Activated gamma-delta T cell treated with anti-CD3 and anti-CD28 coated beads, Interleukin-2, amount 50 U/mL, for 16 hours (primary cell): ENCODE data around the gene MAFB.

Experiments
- DNase-seq: peaks from one replicate; pipeline ENCODE4 v3.0.0-alpha.2; 2020; ENCODE audit warnings: low read depth

The MAFB gene

DNA sequence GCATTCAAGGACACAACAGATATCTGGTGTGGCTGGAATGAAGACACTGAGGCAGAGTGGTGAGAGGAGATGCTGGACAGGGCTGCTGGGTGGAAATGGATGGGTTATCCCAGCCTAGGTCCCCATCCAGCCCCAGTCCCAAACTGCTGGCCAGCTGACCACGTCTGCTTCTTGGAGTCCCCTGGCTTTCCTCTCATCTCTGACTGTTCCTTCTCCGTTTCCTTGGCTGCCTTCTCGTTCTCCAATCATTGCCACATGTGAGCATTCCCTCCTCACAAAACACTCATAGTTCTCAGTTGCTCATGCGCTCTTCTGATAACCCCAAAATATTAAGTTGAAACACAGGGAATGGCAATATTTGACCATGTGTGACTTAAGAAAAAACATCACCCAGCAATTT, 31.5 kb downstream of the MAFB start:
- no peak for DNase-seq

DNA sequence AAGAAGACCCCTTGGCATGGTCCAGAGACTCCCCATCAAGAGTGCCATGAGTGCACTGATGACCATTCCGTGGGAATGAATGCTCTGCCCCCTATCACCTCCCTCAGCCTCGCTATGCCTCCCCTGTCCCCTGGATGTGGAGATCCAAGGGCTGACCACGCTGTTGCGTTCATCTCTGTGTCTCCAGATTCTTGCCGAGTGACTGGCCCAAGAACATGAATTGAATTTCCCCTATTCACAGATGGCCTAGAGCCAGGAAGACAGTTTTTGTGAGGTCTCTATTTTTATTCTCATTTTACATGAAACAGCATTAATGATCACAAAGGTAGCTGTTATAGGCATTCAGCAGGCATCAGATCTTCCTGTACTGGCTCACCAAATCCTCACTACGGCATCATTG, 33.6 kb downstream of the MAFB start:
- no peak for DNase-seq

DNA sequence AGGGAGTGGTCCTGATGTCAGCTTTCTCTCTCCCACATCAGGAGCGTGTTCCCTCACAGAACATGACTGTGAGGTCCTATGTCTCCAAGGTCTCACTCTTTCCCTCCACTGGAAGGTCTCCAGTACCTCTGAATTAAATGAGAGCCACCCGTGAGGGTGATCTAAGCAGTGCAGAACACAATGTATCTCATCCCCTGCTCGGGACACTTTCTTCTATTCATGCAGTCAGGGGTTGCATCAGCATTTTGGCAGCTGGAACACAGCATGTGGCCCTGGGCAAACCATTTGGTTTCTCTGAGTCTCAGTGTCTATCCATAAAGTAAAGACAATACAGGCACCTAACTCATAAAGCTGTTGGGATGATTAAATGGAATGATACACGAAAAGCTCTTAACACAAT, 34.2 kb downstream of the MAFB start:
- no peak for DNase-seq

DNA sequence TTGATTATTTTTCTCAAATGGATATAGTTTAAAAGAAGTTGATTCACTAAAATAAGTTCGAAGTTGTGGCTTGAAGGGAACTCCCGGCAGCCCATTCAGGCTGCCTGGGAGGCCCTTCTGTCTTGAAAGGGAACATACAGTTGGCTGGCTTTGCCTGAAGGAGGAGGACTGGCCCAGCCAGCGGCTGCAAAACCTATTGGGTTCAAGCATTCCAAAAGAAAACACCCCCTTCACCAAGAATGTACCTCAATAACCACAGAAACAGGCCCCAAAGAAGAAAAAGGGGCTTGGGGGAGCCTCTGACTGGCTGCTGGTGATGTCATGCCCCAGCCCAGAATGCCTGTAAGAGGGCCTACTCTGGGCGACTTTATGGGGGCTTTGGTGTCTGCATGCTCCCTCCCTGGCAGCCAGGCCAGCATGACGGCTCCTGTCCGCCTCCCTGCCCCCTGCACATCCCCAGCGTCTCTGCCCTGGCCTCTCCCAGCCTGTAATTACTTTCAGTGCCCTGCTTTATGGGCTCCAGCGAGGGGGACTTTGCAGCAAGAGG, 36.5 kb downstream of the MAFB start:
- no peak for DNase-seq

DNA sequence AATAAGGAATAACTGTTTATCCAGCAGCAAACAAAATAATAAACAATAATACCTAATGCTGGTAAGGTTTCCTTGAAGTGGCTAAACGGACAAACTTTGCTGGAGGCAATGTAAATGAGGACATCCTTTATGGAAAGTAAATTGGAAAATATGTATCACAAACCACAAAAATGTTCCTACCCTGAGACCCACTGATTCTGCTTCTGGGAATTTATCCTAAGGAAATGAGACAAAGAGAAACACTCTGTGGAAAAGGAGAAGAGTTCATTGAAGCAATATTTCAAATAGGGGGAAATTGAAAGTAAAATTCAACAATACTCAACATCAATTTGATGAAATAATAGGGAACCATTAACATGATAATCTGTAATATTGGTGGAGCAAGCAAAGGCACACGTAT, 37.9 kb downstream of the MAFB start:
- DNase-seq, result no peak

DNA sequence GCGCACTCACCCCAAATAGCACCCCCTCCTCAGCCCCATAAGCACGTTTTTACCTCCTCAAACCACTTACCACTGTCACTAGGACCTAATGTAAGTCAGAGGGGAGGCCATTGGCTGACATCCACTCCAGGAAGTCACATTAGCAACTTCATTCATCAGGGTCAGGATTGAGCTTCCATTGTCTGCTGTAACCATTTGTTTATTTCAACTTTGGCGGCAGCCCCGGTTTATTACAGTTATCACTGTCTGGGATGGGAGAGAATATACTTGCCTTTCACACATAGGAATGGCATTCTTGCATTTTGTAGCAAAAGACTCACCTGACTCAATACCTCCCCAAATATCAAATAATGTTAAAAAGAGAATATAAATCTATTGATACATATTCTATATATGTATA, 38.3 kb downstream of the MAFB start:
- no peak for DNase-seq

DNA sequence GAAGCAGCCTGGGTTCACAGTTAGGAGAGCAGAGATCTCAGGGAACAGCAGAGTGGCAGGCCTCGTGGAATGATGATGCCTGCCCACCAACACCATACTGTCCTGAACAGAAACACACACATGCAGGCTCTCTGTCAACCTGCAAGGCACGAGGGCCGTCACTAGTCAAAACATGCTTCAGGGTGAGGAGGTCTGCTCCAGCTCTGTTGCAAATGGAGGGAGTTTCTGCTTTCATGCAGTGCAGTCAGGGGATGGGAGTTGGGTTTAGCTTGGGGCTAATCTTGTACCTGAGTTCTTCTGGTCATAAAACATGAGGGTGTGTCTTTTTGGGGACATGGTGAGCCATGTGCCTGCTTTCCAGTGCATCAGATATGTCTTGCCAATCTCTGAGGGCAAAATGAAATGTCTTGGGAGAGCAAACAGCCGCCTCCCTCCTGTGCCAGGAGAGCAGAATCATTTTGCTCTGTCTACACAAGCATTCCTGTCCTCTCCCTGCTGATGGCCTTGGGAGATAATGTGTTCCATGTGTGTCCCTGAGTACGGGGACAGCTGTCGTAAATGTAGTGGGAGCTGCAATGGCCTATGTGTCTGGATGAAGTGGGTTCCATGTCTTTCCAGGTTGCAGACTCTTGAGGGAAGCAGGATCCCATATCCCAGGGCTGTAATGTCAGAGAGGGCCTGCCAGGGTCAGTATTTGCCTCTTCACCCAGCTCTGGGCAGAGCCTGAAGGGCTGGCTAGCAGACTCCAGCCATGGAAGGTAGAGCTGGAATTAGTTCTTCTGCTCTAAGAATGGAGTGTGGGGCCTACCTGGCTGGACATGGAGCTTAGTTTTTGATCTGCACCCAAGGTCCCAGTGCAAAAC, 40.6 kb downstream of the MAFB start:
- no peak for DNase-seq

DNA sequence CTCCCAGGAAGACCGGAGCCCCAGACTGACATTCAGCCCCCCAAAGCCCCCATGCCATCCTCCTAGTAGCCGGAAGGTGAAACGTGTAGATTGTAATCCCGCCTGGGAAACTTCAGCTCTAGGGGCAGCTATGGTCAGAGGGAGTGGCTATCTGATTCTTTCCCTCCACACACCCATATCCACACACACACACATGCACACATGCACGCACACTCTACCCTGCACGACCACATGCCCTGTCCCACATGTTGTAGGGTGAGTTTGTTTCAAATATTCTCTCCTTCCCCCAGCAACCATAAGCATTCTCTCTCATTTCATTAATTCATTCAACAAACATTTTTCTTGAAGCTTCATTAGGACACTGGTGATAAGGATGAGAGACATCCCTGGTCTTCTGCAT, 42.2 kb downstream of the MAFB start:
- DNase-seq, result no peak

DNA sequence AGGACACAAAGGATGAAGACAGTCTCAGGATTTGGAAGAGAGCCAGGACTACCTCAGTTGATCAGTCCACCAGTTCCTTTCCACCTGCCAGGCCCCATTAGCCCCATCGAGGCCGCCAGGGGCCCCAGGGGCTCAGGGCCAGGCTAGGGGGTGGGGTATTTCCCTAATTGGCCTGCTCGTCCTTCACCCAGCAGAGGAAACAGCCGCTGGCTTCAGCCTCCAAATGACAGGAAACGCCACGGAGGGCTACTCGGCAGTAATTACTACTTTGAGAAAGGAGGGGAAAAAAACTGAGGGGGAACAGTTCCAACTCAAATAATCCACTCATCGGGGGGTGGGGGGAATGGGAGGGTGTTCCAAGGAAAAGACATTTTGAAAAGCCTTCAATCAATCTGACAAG, 42.7 kb downstream of the MAFB start:
- no peak for DNase-seq

DNA sequence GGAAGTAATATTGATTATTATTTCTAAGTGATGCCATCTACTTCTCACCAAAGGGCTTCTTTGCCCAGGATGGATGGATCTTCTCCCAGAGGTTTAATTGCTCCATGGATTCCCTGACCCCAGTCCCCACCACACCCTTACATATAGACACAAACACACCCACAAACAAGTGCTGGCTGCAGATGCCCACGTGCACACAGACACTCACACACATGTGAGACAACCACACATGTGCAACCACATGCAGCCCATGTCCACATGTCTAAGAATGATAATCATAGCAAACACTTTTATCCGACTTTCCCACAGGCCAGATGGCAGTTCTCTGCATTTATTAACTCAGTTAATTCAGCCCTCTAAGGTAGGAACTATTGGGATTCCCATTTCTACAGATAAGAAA, 44.2 kb downstream of the MAFB start:
- DNase-seq, result no peak

DNA sequence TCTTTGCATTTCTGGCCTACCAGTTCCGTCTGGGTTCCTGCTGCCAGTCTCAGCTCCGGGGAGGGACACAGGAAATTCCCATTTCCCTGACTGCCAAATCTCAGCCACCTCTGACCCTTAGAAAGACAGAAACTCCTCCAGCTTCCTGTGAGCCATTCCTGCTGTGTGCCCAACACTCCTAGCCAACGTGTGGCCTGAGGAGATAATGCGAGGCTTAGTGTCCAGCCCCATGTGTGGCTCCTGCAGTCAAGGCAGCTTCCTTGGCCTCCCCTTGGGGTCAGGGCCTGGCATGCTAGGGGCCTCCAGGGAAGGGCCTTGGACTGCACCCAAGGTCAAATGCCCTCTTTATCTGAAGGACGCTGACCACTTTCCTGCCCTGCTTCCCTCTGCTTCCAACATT, 45.1 kb downstream of the MAFB start:
- no peak for DNase-seq

DNA sequence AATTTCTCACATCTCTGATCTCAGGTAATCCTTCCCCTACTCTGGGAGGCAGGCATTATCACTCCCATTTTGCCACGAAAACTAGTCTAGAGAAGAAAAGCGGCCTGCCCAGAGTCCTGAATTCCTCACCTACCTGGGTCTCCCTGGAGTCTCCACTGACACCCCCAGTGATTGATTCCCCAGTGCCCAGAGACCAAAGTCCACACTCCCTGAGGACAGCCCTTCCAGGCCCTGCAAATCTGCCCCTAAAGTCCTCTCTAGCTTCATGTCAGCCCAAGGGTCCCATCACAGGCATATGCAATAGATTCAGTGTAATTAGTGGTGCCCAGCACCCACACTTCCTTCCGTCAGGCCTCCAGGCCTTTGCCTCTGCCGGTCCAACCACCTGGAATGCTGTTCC, 47.2 kb downstream of the MAFB start:
- DNase-seq, result no peak

DNA sequence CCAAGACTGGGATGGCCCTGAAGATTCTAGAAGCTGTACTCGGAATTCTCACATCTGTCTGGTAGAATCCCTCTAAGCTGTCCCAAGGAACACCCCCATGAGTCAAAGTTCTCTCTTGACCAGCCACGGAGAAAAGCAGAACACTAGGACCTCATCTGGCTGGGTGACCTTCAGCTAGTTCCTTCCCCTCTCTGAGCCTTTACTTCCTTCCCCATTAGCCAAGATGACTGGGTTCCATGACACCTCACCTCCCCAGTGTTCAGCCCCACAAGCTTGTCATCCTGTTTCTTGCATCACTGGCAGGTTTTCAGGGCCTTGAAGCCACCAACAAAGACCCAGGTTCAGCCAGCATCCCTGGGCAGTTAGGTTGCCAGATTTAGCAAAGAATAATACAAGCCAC, 47.8 kb downstream of the MAFB start:
- no peak for DNase-seq

DNA sequence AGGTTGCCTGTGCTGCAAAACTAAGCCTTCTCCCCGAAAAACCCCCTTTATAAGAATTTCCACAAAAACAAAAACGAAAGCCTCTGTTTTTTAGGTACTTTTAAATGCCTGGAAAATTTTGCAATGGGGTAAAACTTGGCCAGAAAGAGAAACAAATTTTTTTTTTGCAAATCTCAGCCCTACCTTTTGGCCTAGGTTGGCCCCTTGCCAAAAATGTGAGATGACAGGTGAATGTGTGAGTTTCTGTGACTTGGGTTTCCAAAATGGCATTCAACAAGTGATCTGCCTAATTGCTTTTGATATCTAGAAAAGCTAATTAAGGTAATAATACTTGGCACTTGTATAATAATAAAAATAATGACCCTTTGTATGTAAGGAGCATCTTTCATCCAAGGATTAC, 48.4 kb downstream of the MAFB start:
- no peak for DNase-seq

DNA sequence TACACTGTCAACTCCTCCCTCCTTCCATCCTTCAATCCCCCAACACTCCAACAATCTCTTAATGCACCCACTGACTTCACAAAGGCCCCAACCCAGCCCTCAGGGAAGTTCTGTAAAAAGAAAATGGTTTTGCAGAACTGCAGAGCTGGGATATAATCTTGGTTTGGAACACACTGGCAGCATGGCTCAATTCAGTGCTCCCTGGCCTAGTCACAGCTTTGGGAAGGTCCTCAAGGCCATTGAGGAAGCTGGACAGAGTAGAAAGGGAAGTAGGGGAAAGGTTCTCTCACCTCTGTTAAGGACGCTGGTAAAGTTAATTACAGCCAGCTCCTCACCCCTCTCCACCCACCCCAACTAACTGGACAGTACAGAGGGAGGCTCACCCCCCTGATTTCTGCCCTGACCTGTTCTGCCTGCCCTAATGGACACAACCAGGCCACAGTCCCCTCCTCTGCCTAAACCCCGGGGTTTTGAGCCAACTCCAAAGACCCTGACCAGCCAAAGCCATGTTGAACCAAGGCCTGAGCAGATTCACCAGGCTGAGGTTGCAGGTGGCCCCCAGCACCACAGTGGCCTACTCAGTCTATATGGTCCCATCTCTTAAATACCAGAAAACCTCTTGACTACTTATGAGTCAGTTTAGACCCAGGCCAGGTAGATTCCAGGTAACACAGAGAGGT, 49.2 kb downstream of the MAFB start:
- DNase-seq, result no peak

DNA sequence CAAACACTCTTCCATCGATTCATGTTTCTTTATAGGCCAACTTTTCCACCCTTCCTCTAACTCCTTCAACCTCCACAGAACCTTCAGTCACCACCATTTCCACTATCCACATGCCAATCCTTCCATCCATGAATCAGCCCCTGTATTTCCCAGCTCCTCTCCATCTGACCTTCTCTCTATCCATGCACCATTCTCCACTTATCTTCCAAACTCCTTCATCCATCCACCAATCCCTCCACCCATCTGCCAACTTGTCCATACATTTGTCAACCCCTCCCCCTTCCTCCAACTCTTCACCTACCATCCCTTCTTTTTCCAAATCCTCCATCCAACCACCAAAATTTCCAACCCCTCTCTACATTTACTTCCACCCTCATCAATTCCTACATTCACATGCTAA, 49.9 kb downstream of the MAFB start:
- no peak for DNase-seq

DNA sequence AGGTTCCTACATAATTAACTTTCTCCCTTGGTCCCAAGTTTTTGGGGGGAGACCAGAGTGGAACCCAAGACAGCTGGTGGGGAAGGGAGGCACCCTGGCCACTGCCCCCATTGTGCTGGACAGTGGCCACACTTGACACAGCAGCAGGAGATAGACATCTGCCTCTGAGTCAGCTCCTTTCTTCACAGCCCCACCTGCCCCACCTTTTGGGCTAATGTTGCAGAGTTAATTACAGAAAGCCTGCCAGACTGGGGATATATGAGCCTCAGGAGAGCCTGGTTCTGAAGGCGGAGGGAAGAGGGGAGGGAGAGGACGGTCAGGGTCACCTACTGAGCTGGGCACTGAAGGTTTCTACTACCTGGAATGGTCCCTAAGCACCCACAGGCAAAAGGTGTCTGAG, 50.6 kb downstream of the MAFB start:
- no peak for DNase-seq

DNA sequence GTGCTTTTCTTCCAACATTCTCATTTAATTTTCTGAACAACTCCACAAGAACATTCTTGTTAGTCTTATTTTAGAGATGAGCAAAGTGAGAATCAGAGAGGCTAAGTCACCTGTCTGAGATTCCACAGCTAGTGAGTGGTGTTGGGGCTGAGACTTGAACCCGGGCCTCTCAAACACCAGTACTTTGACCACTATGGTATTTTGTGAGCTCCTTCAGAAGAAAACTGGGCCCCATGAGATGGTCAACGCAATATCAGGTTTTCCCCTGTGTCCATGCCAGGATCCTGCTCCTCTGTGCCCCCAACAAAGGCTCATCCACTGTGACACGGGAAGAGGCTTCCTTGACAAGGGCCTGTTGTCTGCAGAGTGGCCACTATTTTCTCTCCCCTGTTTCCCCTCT, 51.9 kb downstream of the MAFB start:
- DNase-seq, result no peak

DNA sequence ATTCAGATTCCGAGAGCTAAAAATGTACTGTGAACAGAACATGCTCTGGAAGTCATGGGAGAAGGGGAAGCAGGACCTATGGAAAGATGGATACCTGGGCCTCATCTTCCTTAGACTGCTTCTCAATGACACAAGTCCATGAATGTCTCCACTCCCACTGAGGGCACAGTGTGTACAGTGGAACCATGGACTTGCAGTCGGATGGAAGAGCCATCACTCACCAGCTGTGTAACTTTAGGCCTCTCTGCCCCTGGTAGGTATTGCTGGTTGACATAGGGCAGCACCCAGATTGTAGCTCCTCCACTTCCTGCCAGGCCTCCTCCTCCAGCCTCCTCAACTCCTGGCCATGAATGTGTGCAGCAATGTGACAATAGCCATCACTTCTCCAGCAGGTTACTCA, 52.5 kb downstream of the MAFB start:
- no peak for DNase-seq

DNA sequence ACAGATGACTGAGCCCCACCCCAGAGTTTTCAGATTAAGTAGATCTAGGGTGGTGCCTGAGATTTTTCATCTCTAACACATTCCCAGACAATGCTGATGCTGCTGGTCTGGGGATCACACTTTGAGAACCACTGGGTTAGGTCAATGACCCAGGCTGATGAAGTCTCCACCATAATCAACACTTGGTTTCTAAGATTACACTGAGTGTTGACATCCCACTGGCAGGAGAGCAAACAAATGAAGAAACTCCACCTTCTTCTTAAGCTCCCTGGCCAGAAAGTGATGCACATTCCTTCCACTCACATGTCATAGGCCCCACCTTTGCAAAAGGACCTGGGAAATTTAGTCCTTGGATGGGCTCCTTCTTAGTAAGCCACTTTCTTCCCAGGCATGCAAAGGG, 53.1 kb downstream of the MAFB start:
- DNase-seq, result no peak
